OCI-LY1 (cell line): Measurements from ENCODE around the gene AHDC1.

Experiments
- H2AFZ ChIP-seq: fragments of 200-600 bp; sonication (generic), shearing (Covaris generic); 2 replicates; pipeline ENCODE4 v1.6.0; 2014; ENCODE audit warnings: antibody characterized with exemption, mild to moderate bottlenecking, low read length
- H3F3A ChIP-seq: fragments of 200-600 bp; sonication (generic), shearing (Covaris generic); 2 replicates; pipeline ENCODE4 v1.6.0; 2014; ENCODE audit warnings: mild to moderate bottlenecking, antibody characterized with exemption, low read length, moderate library complexity; ENCODE audit not compliant: insufficient read depth
- H3K27ac ChIP-seq: fragments of 200-600 bp; sonication (generic); 2 replicates; pipeline ENCODE4 v1.5.1; 2014; ENCODE audit warnings: low read length, mixed run types, mild to moderate bottlenecking, low read depth; ENCODE audit not compliant: poor library complexity, severe bottlenecking
- H3K27me3 ChIP-seq: fragments of 200-600 bp; sonication (generic); 2 replicates; pipeline ENCODE4 v1.6.0; 2014; ENCODE audit warnings: antibody characterized with exemption, mild to moderate bottlenecking, low read length, moderate library complexity; ENCODE audit not compliant: insufficient read depth
- H3K36me3 ChIP-seq: fragments of 200-600 bp; sonication (generic); 2 replicates; pipeline ENCODE4 v1.6.1; 2014; ENCODE audit warnings: mild to moderate bottlenecking, antibody characterized with exemption, low read length, moderate library complexity, mixed read lengths; ENCODE audit not compliant: insufficient read depth
- H3K4me1 ChIP-seq: fragments of 200-600 bp; sonication (generic); 2 replicates; pipeline ENCODE4 v1.5.1; 2014; ENCODE audit warnings: mild to moderate bottlenecking, low read length, moderate library complexity; ENCODE audit not compliant: insufficient read depth, severe bottlenecking
- H3K4me2 ChIP-seq: fragments of 200-600 bp; sonication (generic), shearing (Covaris generic); 2 replicates; pipeline ENCODE4 v1.6.1; 2014; ENCODE audit warnings: low read length
- H3K4me3 ChIP-seq: fragments of 200-600 bp; sonication (generic); 2 replicates; pipeline ENCODE4 v1.5.1; 2014; ENCODE audit warnings: low read length, low read depth, mild to moderate bottlenecking, mixed read lengths; ENCODE audit not compliant: poor library complexity, severe bottlenecking
- H3K79me2 ChIP-seq: fragments of 200-600 bp; shearing (Covaris generic); 2 replicates; pipeline ENCODE4 v1.6.1; 2016; ENCODE audit warnings: mixed run types, low read length, mixed read lengths; ENCODE audit not compliant: insufficient read depth
- H3K9ac ChIP-seq: fragments of 200-600 bp; sonication (generic), shearing (Covaris generic); 2 replicates; pipeline ENCODE4 v1.6.1; 2014; ENCODE audit warnings: mild to moderate bottlenecking, low read length, mixed read lengths
- H3K9me2 ChIP-seq: fragments of 200-600 bp; sonication (generic), shearing (Covaris generic); 2 replicates; pipeline ENCODE4 v1.6.1; 2014; ENCODE audit warnings: low read depth, mild to moderate bottlenecking, low read length, mixed read lengths
- H3K9me3 ChIP-seq: fragments of 200-600 bp; shearing (Covaris generic); 2 replicates; pipeline ENCODE4 v1.6.1; 2014; ENCODE audit warnings: low read length, mixed read lengths
- H4K20me1 ChIP-seq: fragments of 200-600 bp; sonication (generic), shearing (Covaris generic); 2 replicates; pipeline ENCODE4 v1.6.0; 2016; ENCODE audit warnings: mild to moderate bottlenecking, low read length; ENCODE audit not compliant: insufficient read depth
- EZH2 ChIP-seq: fragments of 200-600 bp; sonication (generic), shearing (Covaris generic); IDR thresholded peaks from 2 replicates; pipeline ENCODE4 v1.8.0; 2017; ENCODE audit warnings: borderline replicate concordance, mixed run types, mild to moderate bottlenecking, antibody characterized with exemption, low read length, moderate library complexity, mixed read lengths
- TF ChIP-seq, protein P1 (sequence below): fragments of 200-600 bp; sonication (generic), shearing (Covaris generic); IDR thresholded peaks from 2 replicates; pipeline ENCODE4 v1.5.1; 2017; ENCODE audit warnings: mild to moderate bottlenecking, antibody characterized with exemption, low read length, moderate library complexity, mixed read lengths

Gene AHDC1

DNA sequence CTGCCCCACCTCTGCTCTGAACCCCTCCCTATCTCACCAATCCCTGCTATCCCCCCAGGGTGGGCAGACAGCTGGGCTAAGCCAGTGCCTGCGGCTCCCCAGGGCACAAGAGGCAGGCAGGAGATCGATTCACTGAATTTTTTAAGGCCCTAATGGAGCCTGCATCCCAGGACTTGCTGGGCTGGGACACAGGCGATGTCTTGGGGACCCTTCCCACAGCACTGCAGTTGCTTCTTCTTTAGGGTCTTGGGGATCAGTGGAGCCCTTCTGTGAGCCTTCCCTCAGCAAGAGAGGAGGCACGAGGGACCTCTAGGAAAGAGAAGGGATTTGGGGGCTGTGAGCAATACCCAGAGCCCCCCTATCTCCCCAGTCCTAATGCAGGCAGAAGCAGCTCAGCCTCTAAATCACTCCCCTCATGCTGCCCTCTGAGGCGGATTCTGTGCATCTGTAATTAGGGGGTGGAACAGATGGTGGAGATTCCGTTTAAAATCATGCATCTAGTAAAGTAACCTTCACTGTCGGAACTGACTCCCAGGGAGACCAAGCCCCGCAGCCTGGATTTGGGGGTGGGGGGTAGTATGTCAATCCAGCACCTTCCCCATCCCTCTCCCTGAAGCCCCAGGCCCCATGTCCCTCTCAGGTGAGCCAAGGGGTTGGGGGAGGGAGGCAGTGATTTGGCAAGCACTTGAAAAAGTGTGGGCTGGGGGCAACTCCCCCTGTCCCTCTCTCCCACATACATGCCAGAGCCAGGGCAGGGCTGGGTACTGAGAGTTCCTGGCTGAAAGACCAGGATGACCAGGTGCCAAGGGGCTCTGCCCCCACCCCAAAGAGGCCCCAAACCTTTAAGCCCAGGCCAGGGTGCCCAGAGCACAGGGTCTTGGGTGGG is 10.0 kb downstream of the AHDC1 start:
- Histone ChIP-seq H3K9me2 (no peaks in the 10 kb centered on the region), H3F3A (no peaks in the 10 kb centered on the region), H3K4me1 (no peaks in the 10 kb centered on the region), H3K27me3 (no peaks in the 10 kb centered on the region), H4K20me1 (no peaks in the 10 kb centered on the region), H3K9me3 (no peaks in the 10 kb centered on the region), H3K4me3 (no peak overlapping the region), H3K36me3 (no peaks in the 10 kb centered on the region), H2AFZ (no peak overlapping the region), H3K79me2 (no peaks in the 10 kb centered on the region), H3K4me2 (no peak overlapping the region), H3K27ac (no peak overlapping the region), H3K9ac (no peak overlapping the region)
- no peak for TF ChIP-seq EZH2
- TF ChIP-seq, protein P1, sequence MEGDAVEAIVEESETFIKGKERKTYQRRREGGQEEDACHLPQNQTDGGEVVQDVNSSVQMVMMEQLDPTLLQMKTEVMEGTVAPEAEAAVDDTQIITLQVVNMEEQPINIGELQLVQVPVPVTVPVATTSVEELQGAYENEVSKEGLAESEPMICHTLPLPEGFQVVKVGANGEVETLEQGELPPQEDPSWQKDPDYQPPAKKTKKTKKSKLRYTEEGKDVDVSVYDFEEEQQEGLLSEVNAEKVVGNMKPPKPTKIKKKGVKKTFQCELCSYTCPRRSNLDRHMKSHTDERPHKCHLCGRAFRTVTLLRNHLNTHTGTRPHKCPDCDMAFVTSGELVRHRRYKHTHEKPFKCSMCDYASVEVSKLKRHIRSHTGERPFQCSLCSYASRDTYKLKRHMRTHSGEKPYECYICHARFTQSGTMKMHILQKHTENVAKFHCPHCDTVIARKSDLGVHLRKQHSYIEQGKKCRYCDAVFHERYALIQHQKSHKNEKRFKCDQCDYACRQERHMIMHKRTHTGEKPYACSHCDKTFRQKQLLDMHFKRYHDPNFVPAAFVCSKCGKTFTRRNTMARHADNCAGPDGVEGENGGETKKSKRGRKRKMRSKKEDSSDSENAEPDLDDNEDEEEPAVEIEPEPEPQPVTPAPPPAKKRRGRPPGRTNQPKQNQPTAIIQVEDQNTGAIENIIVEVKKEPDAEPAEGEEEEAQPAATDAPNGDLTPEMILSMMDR, result no peak

DNA sequence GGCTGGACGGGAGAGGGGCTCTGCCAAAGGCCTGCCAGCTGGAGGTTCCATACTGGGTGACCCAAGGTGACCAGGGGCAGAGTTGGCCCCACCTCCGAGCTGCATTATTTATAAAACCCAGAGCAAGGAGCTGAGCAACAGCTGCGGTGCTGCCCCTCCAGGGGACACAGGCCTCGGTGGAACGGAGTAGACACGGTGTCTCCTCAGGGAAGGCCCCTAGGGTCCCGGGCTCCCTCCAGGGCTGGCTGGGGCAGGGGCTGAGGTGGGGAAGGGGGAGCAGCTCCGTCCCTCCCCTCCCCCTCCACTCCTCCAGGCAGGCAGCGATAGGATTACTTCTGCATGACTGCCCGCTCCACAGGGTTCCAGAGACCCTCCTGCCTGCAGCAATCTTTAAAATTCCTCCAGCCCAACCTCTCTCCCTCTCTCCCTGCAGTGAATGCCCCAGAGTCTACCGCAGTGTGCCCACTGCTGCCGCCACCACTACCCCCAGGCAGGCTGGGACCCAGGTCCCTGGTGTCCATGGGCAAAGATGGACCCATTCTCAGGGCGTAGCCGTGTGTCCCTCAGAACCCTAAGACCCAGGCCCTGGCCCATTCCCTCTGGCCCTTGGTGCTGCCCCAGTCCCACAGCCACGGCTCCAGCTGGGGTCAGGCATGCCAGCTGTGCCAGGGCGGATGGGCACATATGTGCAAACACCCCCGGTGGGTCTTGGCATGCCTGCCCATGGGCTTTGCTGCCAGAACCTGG is 10.8 kb downstream of the AHDC1 start:
- Histone ChIP-seq H3K9me3 (no peaks in the 10 kb centered on the region), H3K27me3 (no peaks in the 10 kb centered on the region), H3K27ac (no peak overlapping the region), H4K20me1 (no peaks in the 10 kb centered on the region), H3K4me3 (no peak overlapping the region), H2AFZ (no peak overlapping the region), H3F3A (no peaks in the 10 kb centered on the region), H3K79me2 (no peaks in the 10 kb centered on the region), H3K9ac (no peak overlapping the region), H3K9me2 (no peaks in the 10 kb centered on the region), H3K4me2 (no peak overlapping the region), H3K4me1 (no peaks in the 10 kb centered on the region), H3K36me3 (no peaks in the 10 kb centered on the region)
- no peak for TF ChIP-seq EZH2
- TF ChIP-seq, protein P1, result no peak

DNA sequence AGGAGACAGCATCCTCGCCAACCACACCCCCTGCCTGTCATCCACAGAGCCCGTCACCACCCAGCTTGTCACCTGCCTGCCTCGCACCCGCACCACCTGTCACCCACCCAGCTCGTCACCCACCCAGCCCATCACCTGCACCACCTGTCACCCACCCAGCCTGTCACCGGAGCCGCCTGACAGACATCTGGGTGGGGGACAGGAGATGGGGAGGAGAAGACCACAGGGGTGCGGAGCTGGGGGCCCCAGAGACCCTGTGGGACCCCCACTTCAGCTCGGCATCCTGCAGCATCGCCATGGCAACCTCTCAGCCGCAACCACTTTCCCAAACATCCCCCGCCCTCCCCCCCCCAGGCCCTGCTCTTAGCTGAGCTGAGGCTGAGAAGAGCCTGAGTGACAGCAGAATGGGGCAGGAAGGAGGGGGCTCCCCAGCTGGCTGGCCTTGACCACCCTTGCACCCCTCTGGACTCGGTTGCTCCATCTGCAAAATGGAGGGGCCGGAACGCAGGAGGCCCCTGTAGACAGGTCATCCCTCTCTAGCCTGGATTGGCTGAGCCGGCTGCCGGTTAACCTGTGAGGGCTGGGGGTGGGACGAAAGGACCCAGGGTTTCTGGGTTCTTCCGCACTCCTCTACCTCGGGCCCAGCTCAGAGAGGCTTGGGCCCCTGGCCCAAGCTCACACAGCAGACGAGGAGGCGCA is 11.6 kb downstream of the AHDC1 start:
- no peak overlapping the region for H3K9ac ChIP-seq
- no peaks in the 10 kb centered on the region for H3K9me3 ChIP-seq
- H3F3A ChIP-seq, result no peaks in the 10 kb centered on the region
- H4K20me1 ChIP-seq, result no peaks in the 10 kb centered on the region
- no peak for TF ChIP-seq EZH2
- TF ChIP-seq, protein P1, result no peak
- no peaks in the 10 kb centered on the region for H3K27me3 ChIP-seq
- no peak overlapping the region for H2AFZ ChIP-seq
- H3K9me2 ChIP-seq, result no peaks in the 10 kb centered on the region
- no peaks in the 10 kb centered on the region for H3K79me2 ChIP-seq
- no peak overlapping the region for H3K4me3 ChIP-seq
- H3K27ac ChIP-seq, result no peak overlapping the region
- no peaks in the 10 kb centered on the region for H3K4me1 ChIP-seq
- H3K36me3 ChIP-seq, result no peaks in the 10 kb centered on the region
- no peak overlapping the region for H3K4me2 ChIP-seq
